NCI-H2081 treated with DMSO at 0.1 percent for 48 hours (cell line): ENCODE data around the gene AASDHPPT.

Source experiments
- DNase-seq: peaks from one replicate; lab custom pipeline; 2025; lab: John Stamatoyannopoulos, UW

AASDHPPT gene

DNA sequence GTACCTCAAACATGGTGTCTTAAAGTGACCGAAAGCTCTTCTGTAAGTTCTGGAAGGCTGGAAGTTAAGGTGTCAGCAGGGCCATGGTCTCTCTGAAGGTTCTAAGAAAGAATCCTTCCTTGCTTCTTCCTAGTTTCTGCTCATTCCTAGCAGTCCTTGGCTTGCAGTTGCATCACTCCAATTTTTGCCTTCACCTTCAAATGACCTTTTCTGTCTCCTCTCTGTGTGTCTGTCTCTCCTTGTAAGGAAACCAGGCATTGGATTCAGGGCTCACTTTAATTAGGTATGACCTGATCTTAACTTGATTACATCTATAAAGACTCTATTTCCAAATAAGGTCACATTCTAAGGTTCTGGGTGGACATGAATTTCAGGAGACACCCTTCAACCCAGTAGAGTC is 8.7 kb downstream of the AASDHPPT start:
- no peak for DNase-seq

DNA sequence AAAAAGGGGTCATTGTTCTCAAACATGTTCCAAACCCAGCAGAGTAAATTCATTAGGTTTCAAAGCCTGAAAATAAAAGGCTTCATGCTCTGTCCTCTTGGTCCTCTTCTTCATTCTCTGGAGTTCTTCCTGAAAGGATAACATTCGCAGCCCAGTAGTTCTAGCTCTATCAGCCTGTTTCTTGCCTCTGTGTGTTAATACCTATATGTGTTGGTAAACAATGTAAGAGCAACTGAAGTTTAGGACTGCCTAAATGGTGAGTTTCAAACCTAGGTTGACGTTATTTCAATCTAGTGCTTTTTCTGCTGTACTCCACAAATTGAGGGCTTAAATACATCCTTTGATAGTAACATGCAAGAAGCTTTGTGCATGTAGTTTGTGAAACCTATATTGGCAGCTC is 9.4 kb downstream of the AASDHPPT start:
- no peak for DNase-seq

DNA sequence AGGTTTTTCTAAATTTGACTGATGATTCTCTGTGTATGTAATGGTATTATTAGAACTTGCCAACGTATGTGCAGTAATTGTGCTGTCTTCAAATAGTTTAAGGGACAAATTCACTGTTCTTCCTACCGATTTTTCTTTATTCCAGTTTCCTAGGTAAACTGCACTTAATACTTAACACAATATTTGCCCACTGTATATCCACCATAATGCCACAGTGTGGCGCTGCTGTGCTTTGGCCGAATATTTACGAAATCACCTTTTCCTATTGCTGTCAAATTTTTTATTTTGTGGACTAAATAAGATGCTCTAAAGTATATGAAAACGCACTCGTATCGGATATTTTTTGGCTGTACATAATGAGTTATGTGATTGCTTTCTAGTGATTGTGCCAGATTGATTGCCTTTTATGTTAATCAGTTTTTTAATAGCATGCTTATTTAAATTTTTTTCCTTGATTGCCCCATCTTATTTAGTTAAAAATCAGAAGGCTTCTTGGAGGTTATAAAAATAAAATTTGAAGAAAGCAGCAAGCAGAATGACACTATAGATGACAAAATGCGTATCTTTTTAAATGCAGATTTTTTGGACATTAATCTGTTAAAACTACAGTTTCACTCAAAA is 10.5 kb downstream of the AASDHPPT start:
- DNase-seq: no peak

DNA sequence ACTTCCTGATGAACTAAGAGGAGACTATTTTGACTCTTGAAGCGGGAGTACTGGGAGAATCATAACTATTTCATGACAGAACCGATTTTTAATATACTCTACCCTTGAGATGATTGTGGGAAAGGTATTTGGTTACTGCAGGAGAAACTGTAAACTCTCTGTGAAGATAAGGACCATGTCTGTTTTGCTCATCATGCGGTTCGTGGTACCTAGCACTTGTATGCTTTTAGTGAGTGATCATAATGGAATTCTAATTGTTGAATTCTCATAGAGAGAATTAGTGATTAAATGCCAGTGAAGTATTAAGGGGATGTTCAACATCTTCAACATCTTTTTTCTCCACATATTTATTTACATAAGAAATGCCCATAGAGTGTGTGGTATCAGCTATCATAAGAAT is 11.4 kb downstream of the AASDHPPT start:
- no peak for DNase-seq

GRCh38 chr11:106091480-106092123 is 14.1 kb downstream of the AASDHPPT start:
- no peak for DNase-seq

- DNase-seq: no peak
Observed at GRCh38 chr11:106092446-106092845, 15.0 kb downstream of the AASDHPPT start.

DNA sequence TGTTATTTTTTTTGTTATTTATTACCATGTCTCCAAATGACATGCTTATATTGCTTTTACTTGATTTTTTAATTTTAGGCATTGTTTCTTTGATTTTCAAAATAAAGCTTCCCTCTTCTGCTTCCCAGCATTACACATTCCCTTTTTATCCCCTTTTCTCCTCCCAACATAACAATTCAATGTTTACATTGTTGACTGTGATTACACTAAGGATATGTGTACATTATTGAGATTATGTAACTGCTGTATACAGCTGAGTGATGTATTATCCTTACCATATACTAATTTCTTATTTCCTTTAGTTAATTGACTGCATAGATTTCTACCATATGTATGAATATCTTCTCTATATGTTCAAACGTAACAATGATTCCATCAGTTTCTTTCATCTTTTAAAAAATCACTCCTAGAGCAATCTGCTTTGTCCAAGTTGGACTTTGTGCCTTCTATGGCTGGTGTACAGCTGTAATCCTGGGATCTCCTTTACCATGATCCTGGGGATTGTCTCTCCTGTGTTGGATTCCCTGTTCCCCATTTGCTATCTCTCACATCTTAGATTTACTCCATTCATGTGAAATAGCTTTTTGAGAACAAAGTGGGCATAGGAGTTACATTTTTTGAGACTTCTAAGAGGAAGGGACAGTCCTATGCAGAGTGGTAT is 21.6 kb downstream of the AASDHPPT start:
- DNase-seq: no peak

GRCh38 chr11:106101370-106101769 is 23.9 kb downstream of the AASDHPPT start:
- DNase-seq: no peak

DNA sequence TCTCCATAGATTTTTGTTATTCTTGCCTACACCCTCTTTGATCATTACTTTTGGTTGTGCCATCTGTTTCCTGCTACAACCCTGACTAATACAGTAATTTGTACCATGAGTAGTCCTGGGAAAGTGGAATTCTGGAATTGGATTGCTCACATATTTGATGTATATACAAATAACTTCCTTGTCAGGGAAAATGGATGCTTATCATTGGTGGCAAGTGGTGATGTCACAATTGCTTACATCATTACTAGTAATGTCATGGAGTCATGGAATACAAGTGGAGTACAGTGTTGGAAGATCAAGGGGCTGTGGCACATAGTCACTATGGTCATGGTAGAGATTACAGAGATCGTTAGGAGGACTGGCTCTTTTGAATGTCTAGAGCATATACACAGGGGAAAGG is 24.4 kb downstream of the AASDHPPT start:
- DNase-seq: no peak

DNA sequence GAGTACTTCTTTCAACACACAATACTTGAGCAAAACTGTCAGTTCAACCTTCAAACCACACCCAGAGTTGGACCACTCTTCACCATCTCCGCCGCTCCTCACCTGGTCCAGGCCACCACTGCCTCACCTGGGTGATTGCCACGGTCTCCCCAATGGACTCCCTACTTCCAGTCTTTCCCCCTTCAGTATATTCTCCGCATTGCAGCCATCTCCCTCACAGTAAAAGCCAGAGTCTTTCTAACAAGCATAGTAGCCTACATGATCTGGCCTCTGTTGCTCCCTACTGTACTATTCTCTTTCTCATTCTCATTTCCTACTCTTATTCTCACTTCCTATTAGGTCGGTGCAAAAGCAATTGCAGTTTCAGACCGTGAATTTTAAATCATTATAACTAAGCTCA is 28.5 kb downstream of the AASDHPPT start:
- DNase-seq: no peak

- DNase-seq: no peak
Observed at GRCh38 chr11:106121570-106122320, 44.3 kb downstream of the AASDHPPT start.

DNA sequence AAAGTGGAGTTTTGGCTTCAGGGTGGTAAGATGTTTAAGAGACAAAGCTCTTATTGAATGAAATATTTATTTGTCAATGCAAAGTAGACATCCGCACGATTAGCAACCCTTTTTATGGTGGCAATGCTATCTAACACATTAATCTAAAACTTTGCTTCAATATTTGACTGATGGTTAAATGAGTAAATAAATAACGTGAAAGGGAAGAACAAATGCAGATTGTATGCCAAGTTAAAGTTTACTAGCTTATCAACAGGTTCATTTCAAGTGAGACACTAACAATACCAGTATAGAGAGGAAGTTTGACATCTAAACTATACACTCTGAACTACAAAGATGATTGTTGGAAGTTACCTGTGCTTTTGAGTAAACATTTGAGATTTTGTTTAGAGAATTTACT is 50.1 kb downstream of the AASDHPPT start:
- no peak for DNase-seq

GRCh38 chr11:106128740-106129139 is 51.3 kb downstream of the AASDHPPT start:
- no peak for DNase-seq

DNA sequence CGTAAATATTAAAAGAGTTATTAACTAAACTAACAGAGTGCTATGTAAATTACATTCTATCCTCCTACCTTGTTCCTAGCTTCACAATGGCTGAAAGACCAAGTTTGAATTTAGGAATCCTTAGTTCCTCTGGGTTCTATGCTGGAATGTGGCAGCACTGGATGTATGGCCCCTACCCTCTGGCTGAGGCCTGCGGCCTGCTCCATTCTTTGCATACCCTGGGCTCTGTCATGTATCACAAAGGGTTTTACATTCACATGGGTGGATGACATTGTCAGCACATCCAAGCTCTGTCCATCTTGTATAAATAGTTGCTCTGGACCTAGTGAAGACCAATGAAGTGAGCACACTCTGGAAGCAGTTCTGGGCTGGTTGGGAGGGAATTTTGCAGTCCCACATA is 54.5 kb downstream of the AASDHPPT start:
- no peak for DNase-seq

GRCh38 chr11:106132582-106133354 is 55.3 kb downstream of the AASDHPPT start:
- no peak for DNase-seq

- DNase-seq: no peak
Observed at GRCh38 chr11:106133529-106133928, 56.1 kb downstream of the AASDHPPT start.

GRCh38 chr11:106137061-106137460 is 59.6 kb downstream of the AASDHPPT start:
- no peak for DNase-seq

- no peak for DNase-seq
Observed at GRCh38 chr11:106137758-106138157, 60.3 kb downstream of the AASDHPPT start.
